Progenitor cell of endocrine pancreas (in vitro differentiated cells): Measurements from ENCODE around the gene TAF1D. TPM values are rescaled to one million over a fixed set of nuclear protein-coding genes. Genes with fewer than 3 reads are reported as not detected.

Experiments
- DNase-seq: peaks from one replicate; pipeline ENCODE4 v3.0.0; 2021; ENCODE audit warnings: low spot score; ENCODE audit not compliant: unreplicated experiment
- H3K27ac Mint-ChIP-seq: 2 replicates; pipeline ENCODE4 v1.8.0; 2021; ENCODE audit warnings: mild to moderate bottlenecking, moderate library complexity, mixed read lengths
- H3K27me3 Mint-ChIP-seq: 2 replicates; pipeline ENCODE4 v1.8.0; 2021; ENCODE audit warnings: mixed read lengths
- H3K36me3 Mint-ChIP-seq: 2 replicates; pipeline ENCODE4 v1.8.0; 2022; ENCODE audit warnings: mixed read lengths; ENCODE audit not compliant: insufficient read depth
- H3K4me1 Mint-ChIP-seq: 2 replicates; pipeline ENCODE4 v1.8.0; 2021; ENCODE audit warnings: low read depth, mixed read lengths
- H3K4me3 Mint-ChIP-seq: 2 replicates; pipeline ENCODE4 v1.8.0; 2021; ENCODE audit warnings: low read depth, mild to moderate bottlenecking, moderate library complexity, mixed read lengths
- H3K9me3 Mint-ChIP-seq: 2 replicates; pipeline ENCODE4 v1.8.0; 2021; ENCODE audit warnings: low read depth, mixed read lengths
- CTCF ChIP-seq: fragments of 200-600 bp; sonication (generic); IDR thresholded peaks from one replicate; pipeline ENCODE4 v1.5.0; 2021; ENCODE audit warnings: antibody characterized with exemption, mild to moderate bottlenecking; ENCODE audit not compliant: unreplicated experiment
- total RNA-seq: library from RNA; stranded (reverse); gene quantifications from 2 replicates; pipeline ENCODE4 v1.2.1, GENCODE V29; 2021

Gene TAF1D
- total RNA-seq, 1 donor from 2014 or later = 146 TPM

GRCh38 chr11:93719310-93719709 is 22.0 kb downstream of the TAF1D start:
- H3K27ac Mint-ChIP-seq = no peak overlapping the region
- no peak for DNase-seq
- H3K4me3 Mint-ChIP-seq = no peak overlapping the region
- peaks cover 1% of the 10 kb centered on the region for H3K4me1 Mint-ChIP-seq
- no peak for TF ChIP-seq CTCF
- no peaks in the 10 kb centered on the region for H3K27me3 Mint-ChIP-seq
- H3K36me3 Mint-ChIP-seq = peaks cover 13% of the 10 kb centered on the region
- no peaks in the 10 kb centered on the region for H3K9me3 Mint-ChIP-seq

GRCh38 chr11:93718057-93718563 is 23.2 kb downstream of the TAF1D start:
- Mint-ChIP-seq H3K36me3 (peaks cover 14% of the 10 kb centered on the region), H3K4me1 (peaks cover 1% of the 10 kb centered on the region), H3K27me3 (no peaks in the 10 kb centered on the region), H3K4me3 (no peak overlapping the region), H3K9me3 (no peaks in the 10 kb centered on the region), H3K27ac (no peak overlapping the region)
- TF ChIP-seq CTCF = no peak
- no peak for DNase-seq

- no peak for TF ChIP-seq CTCF
- H3K27ac Mint-ChIP-seq = no peak overlapping the region
- peaks cover 20% of the 10 kb centered on the region for H3K36me3 Mint-ChIP-seq
- DNase-seq = no peak
- H3K9me3 Mint-ChIP-seq = no peaks in the 10 kb centered on the region
- H3K4me1 Mint-ChIP-seq = peaks cover 1% of the 10 kb centered on the region
- no peaks in the 10 kb centered on the region for H3K27me3 Mint-ChIP-seq
- H3K4me3 Mint-ChIP-seq = no peak overlapping the region
Measured at GRCh38 chr11:93717501-93717900, 23.8 kb downstream of the TAF1D start.

- no peak for TF ChIP-seq CTCF
- Mint-ChIP-seq H3K4me3 (no peak overlapping the region), H3K27me3 (no peaks in the 10 kb centered on the region), H3K4me1 (peaks cover 1% of the 10 kb centered on the region), H3K9me3 (peaks cover 4% of the 10 kb centered on the region), H3K27ac (no peak overlapping the region), H3K36me3 (peaks cover 27% of the 10 kb centered on the region)
- no peak for DNase-seq
Measured at GRCh38 chr11:93715797-93716396, 25.4 kb downstream of the TAF1D start.

- Mint-ChIP-seq H3K4me1 (peaks cover 1% of the 10 kb centered on the region), H3K36me3 (peaks cover 53% of the 10 kb centered on the region), H3K27ac (peak overlapping the region; percentile 9), H3K9me3 (peaks cover 31% of the 10 kb centered on the region), H3K27me3 (no peaks in the 10 kb centered on the region), H3K4me3 (no peak overlapping the region)
- DNase-seq = no peak
- no peak for TF ChIP-seq CTCF
Measured at GRCh38 chr11:93712678-93713077, 28.6 kb downstream of the TAF1D start.
